K562 (cell line): ENCODE measurements around the gene MAP1LC3B2. TPM values are rescaled to one million over a fixed set of nuclear protein-coding genes. Genes with fewer than 3 reads are reported as not detected.
A peak's percentile ranks its signal among the peaks of the same experiment; 100 is the strongest.

ENCODE experiments used
- ARID3B ChIP-seq: fragments of 250-450 bp; sonication (Bioruptor Pico); IDR thresholded peaks from 2 replicates; pipeline ENCODE4 v1.4.0; 2020; ENCODE audit warnings: borderline replicate concordance
- E2F5 ChIP-seq: sonication (generic); formaldehyde crosslinking; IDR thresholded peaks from 2 replicates; pipeline ENCODE4 v1.8.0; 2022; ENCODE audit warnings: mild to moderate bottlenecking, missing genetic modification reagents
- FOXA3 ChIP-seq, 2 experiments: fragments of 450-650 bp in 1 of 2; sonication (generic) in 1 of 2; formaldehyde crosslinking; IDR thresholded peaks in 1 of 2; conservative IDR thresholded peaks in 1 of 2; 2 replicates each; pipeline versions ENCODE4 v1.4.0 to v1.8.0; 2020 to 2022; ENCODE audit warnings: mild to moderate bottlenecking in 2 of 2, missing genetic modification reagents in 1 of 2
- FOXK1 ChIP-seq: sonication (generic); formaldehyde crosslinking; IDR thresholded peaks from 2 replicates; pipeline ENCODE4 v1.8.0; 2022; ENCODE audit warnings: missing genetic modification reagents, mild to moderate bottlenecking, borderline replicate concordance
- FOXP1 ChIP-seq: sonication (generic); formaldehyde crosslinking; IDR thresholded peaks from 2 replicates; pipeline ENCODE4 v1.8.0; 2022; ENCODE audit warnings: mild to moderate bottlenecking, missing genetic modification reagents
- FUS ChIP-seq: fragments of 200-400 bp; formaldehyde crosslinking; optimal IDR thresholded peaks from 2 replicates; pipeline ENCODE3; 2017; ENCODE audit warnings: low read depth, low read length
- HCFC1 ChIP-seq: IDR thresholded peaks from 2 replicates; pipeline ENCODE4 v1.6.1; 2012; ENCODE audit warnings: low read depth, low read length, improper control_type of control experiment
- HDAC8 ChIP-seq: fragments of 450-650 bp; IDR thresholded peaks from 2 replicates; pipeline ENCODE4 v1.6.1; 2016; ENCODE audit warnings: mild to moderate bottlenecking, missing genetic modification characterization, moderate library complexity, missing compliant biosample characterization
- NFE2L1 ChIP-seq: fragments of 450-650 bp; IDR thresholded peaks from 2 replicates; pipeline ENCODE4 v1.6.1; 2016; ENCODE audit warnings: missing genetic modification characterization, low read depth, mild to moderate bottlenecking, missing compliant biosample characterization, moderate library complexity, borderline replicate concordance
- POLR2B ChIP-seq: fragments of 450-650 bp; IDR thresholded peaks from 2 replicates; pipeline ENCODE4 v1.6.1; 2018; ENCODE audit warnings: low read depth; ENCODE audit not compliant: partially characterized antibody
- PTRF ChIP-seq: fragments of 450-650 bp; IDR thresholded peaks from 2 replicates; pipeline ENCODE4 v1.6.1; 2016; ENCODE audit warnings: mild to moderate bottlenecking, missing genetic modification characterization, missing compliant biosample characterization
- TAF9B ChIP-seq: fragments of 450-650 bp; IDR thresholded peaks from 2 replicates; pipeline ENCODE4 v1.6.1; 2018; ENCODE audit warnings: mild to moderate bottlenecking; ENCODE audit not compliant: partially characterized antibody
- TOE1 ChIP-seq, 2 experiments: fragments of 450-650 bp in 1 of 2; sonication (generic) in 1 of 2; formaldehyde crosslinking in 1 of 2; IDR thresholded peaks; 2 replicates each; pipeline versions ENCODE4 v1.7.1 to v1.8.0; 2016 to 2022; ENCODE audit warnings: borderline replicate concordance in 2 of 2, mild to moderate bottlenecking in 2 of 2, antibody characterized with exemption in 1 of 2, inconsistent platforms in 1 of 2, low read depth in 1 of 2, missing genetic modification reagents in 1 of 2, moderate library complexity in 1 of 2
- TSC22D4 ChIP-seq: fragments of 450-650 bp; IDR thresholded peaks from 2 replicates; pipeline ENCODE4 v1.6.1; 2016; ENCODE audit warnings: missing genetic modification characterization, missing biosample characterization, control low read depth
- YY1 ChIP-seq, 3 experiments: IDR thresholded peaks; 2 replicates each; pipeline ENCODE4 v1.6.1; 2011; ENCODE audit warnings: low read length in 2 of 3, mild to moderate bottlenecking in 2 of 3, moderate library complexity in 2 of 3, borderline replicate concordance in 1 of 3, control low read depth in 1 of 3, low read depth in 1 of 3; ENCODE audit not compliant: insufficient read depth in 3 of 3, insufficient replicate concordance in 2 of 3, control insufficient read depth in 1 of 3, insufficient read length in 1 of 3; ENCODE audit errors: extremely low read depth in 1 of 3
- ZNF197 ChIP-seq: fragments of 200-800 bp; sonication (Bioruptor generic); IDR thresholded peaks from 2 replicates; pipeline ENCODE4 v1.6.1; 2016; ENCODE audit warnings: low read depth, missing genetic modification characterization, missing compliant biosample characterization
- ZNF253 ChIP-seq: fragments of 250-450 bp; sonication (Bioruptor Pico); conservative IDR thresholded peaks from 2 replicates; pipeline ENCODE4 v1.6.1; 2021; ENCODE audit warnings: mild to moderate bottlenecking
- ZNF431 ChIP-seq: sonication (generic); formaldehyde crosslinking; IDR thresholded peaks from 2 replicates; pipeline ENCODE4 v1.8.0; 2022; ENCODE audit warnings: mild to moderate bottlenecking, missing genetic modification reagents
- ZNF551 ChIP-seq: fragments of 250-450 bp; sonication (Bioruptor Pico); IDR thresholded peaks from 2 replicates; pipeline ENCODE4 v1.5.0; 2021; ENCODE audit warnings: mild to moderate bottlenecking, moderate library complexity
- ZNF668 ChIP-seq: fragments of 250-450 bp; sonication (Bioruptor Pico); IDR thresholded peaks from 2 replicates; pipeline ENCODE4 v1.8.0; 2022; ENCODE audit warnings: mild to moderate bottlenecking, inconsistent platforms
- ZNF717 ChIP-seq: fragments of 250-450 bp; sonication (Bioruptor Pico); IDR thresholded peaks from 2 replicates; pipeline ENCODE4 v1.5.0; 2021
- ZNF766 ChIP-seq: fragments of 200-800 bp; sonication (Bioruptor generic); conservative IDR thresholded peaks from 2 replicates; pipeline ENCODE4 v1.6.1; 2016; ENCODE audit warnings: missing genetic modification characterization, missing compliant biosample characterization
- polyA plus RNA-seq, 8 experiments: library from polyadenylated mRNA; depleted of rRNA in 4 of 8; stranded (reverse) in 5 of 8; unstranded in 3 of 8; fragments of >200 nt; fragmentation: Nextera tagmentation in 2 of 8; fragmentation: Illumina TruSeq in 1 of 8; extraction: Ambion mirVana in 2 of 8; extraction: Trizol in 1 of 8; gene quantifications; 2 replicates each; pipeline versions ENCODE4 v1.2.1 to v1.2.3, GENCODE V29; 2011 to 2014; ENCODE audit warnings: inconsistent platforms in 1 of 8, missing spikeins in 1 of 8
- total RNA-seq, 7 experiments: library from RNA; depleted of rRNA in 6 of 7; stranded (reverse); fragments of >200 nt in 6 of 7; fragmentation: Illumina TruSeq in 2 of 7; extraction: Trizol in 2 of 7; gene quantifications; 2 replicates each; pipeline versions ENCODE4 v1.2.1 to v1.2.3, GENCODE V29; 2011 to 2021; ENCODE audit warnings: low replicate concordance in 1 of 7
- TF ChIP-seq, protein P1 (sequence below): fragments of 450-650 bp; formaldehyde crosslinking; IDR thresholded peaks from 2 replicates; pipeline ENCODE4 v1.4.0; 2020; ENCODE audit warnings: mild to moderate bottlenecking, moderate library complexity

MAP1LC3B2 gene
- total and polyA plus RNA-seq, 9 of the 15 experiments (the other 6 are each of a cell fraction or from before 2014, with no cell fraction given) = 0.53 to 2.8 (median 0.76) TPM; not detected in 2

- TF ChIP-seq FOXP1 (CRISPR knock-in tag) (no peak), TSC22D4 (tag) (no peak), HDAC8 (tag) (peak; percentile 99), ZNF431 (CRISPR knock-in tag) (no peak), POLR2B (no peak), ZNF253 (CRISPR knock-in tag) (peak; percentile 66; the same call in 1 of the 2 replicates), E2F5 (no peak), ZNF717 (CRISPR knock-in tag) (peak; percentile 69; the same call in 1 of the 2 replicates), PTRF (tag) (peak; percentile 98), TAF9B (no peak), YY1 (IDR thresholded peaks at IDR 0.05; ENCODE audit: borderline replicate concordance in 1 of 3, control insufficient read depth in 1 of 3, extremely low read depth in 1 of 3, insufficient read depth in 3 of 3, insufficient read length in 1 of 3, insufficient replicate concordance in 2 of 3, low read depth in 1 of 3, low read length in 2 of 3) (no peak), ZNF766 (peak; percentile 97), ARID3B (CRISPR knock-in tag) (peak; percentile 97; the same call in 1 of the 2 replicates), NFE2L1 (tag) (peak; percentile 60; the same call in 1 of the 2 replicates), TOE1 (IDR thresholded peaks at IDR 0.05; ENCODE audit: borderline replicate concordance) (no peak), TOE1 (CRISPR knock-in tag; IDR thresholded peaks at IDR 0.05; ENCODE audit: borderline replicate concordance, low read depth) (no peak), ZNF197 (CRISPR knock-in tag) (peak; percentile 97), FUS (no peak), FOXA3 (CRISPR knock-in tag; conservative IDR thresholded peaks at IDR 0.05 in 1 of 2, IDR thresholded peaks at IDR 0.05 in 1 of 2) (no peak), FOXK1 (no peak), ZNF551 (CRISPR knock-in tag) (0 out of 2 replicates have a peak, but pooled peaks have one; percentile 68), ZNF668 (CRISPR knock-in tag) (peak; percentile 99), HCFC1 (no peak)
- TF ChIP-seq, protein P1, sequence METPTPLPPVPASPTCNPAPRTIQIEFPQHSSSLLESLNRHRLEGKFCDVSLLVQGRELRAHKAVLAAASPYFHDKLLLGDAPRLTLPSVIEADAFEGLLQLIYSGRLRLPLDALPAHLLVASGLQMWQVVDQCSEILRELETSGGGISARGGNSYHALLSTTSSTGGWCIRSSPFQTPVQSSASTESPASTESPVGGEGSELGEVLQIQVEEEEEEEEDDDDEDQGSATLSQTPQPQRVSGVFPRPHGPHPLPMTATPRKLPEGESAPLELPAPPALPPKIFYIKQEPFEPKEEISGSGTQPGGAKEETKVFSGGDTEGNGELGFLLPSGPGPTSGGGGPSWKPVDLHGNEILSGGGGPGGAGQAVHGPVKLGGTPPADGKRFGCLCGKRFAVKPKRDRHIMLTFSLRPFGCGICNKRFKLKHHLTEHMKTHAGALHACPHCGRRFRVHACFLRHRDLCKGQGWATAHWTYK = peak; percentile 98
Measured at GRCh38 chr12:116556356-116556952, 2.7 kb upstream of the MAP1LC3B2 start (continued).
